Measurements from ENCODE around the gene PLOD2.

Gene PLOD2

GRCh38 chr3:146093896-146094295 lies 67.1 kb downstream of the PLOD2 start:
- DNase-seq = no peak

- DNase-seq = peak; percentile 25
Measured at GRCh38 chr3:146092230-146092629, 68.8 kb downstream of the PLOD2 start.

- peak; percentile 22 for DNase-seq
Measured at GRCh38 chr3:146091397-146091796, 69.6 kb downstream of the PLOD2 start.

- no peak for DNase-seq
Measured at GRCh38 chr3:146090521-146090920, 70.5 kb downstream of the PLOD2 start.

GRCh38 chr3:146088840-146089239 lies 72.1 kb downstream of the PLOD2 start:
- no peak for DNase-seq

- DNase-seq = no peak
Measured at GRCh38 chr3:146087116-146087515, 73.9 kb downstream of the PLOD2 start.

GRCh38 chr3:146086211-146086610 lies 74.8 kb downstream of the PLOD2 start:
- no peak for DNase-seq

GRCh38 chr3:146085678-146086077 lies 75.3 kb downstream of the PLOD2 start:
- no peak for DNase-seq

GRCh38 chr3:146080578-146080977 lies 80.4 kb downstream of the PLOD2 start:
- DNase-seq = no peak

- no peak for DNase-seq
Measured at GRCh38 chr3:146078031-146078430, 83.0 kb downstream of the PLOD2 start.

GRCh38 chr3:146077181-146077580 lies 83.8 kb downstream of the PLOD2 start:
- no peak for DNase-seq

GRCh38 chr3:146072824-146073223 lies 88.2 kb downstream of the PLOD2 start:
- no peak for DNase-seq

GRCh38 chr3:146072061-146072460 lies 88.9 kb downstream of the PLOD2 start:
- DNase-seq = no peak

GRCh38 chr3:146071632-146072031 lies 89.4 kb downstream of the PLOD2 start:
- no peak for DNase-seq

GRCh38 chr3:146067048-146067447 lies 93.9 kb downstream of the PLOD2 start:
- DNase-seq = peak; percentile 26

GRCh38 chr3:146065573-146066006 lies 95.4 kb downstream of the PLOD2 start:
- peak; percentile 37 for DNase-seq

GRCh38 chr3:146058241-146058640 lies 102.7 kb downstream of the PLOD2 start:
- DNase-seq = no peak

- DNase-seq = no peak
Measured at GRCh38 chr3:146052791-146053310, 108.1 kb downstream of the PLOD2 start.

- no peak for DNase-seq
Measured at GRCh38 chr3:146052056-146052790, 108.8 kb downstream of the PLOD2 start.

GRCh38 chr3:146050691-146051090 lies 110.3 kb downstream of the PLOD2 start:
- no peak for DNase-seq

GRCh38 chr3:146047485-146047884 lies 113.5 kb downstream of the PLOD2 start:
- no peak for DNase-seq

- DNase-seq = no peak
Measured at GRCh38 chr3:146044046-146044445, 116.9 kb downstream of the PLOD2 start.

GRCh38 chr3:146040630-146041029 lies 120.4 kb downstream of the PLOD2 start:
- DNase-seq = no peak

GRCh38 chr3:146037697-146038096 lies 123.3 kb downstream of the PLOD2 start:
- no peak for DNase-seq

- no peak for DNase-seq
Measured at GRCh38 chr3:146036281-146036680, 124.7 kb downstream of the PLOD2 start.

Measured in kidney glomerular epithelial cell (primary cell).